ENCODE data around the gene DDN.

DDN gene

GRCh38 chr12:49025463-49025862 lies 26.3 kb upstream of the DDN start:
- Histone ChIP-seq H3K4me3 (ENCODE audit: low read depth, low read length) (no peak overlapping the region), H3K27me3 (replicated peaks) (no peaks in the 10 kb centered on the region), H3K36me3 (replicated peaks) (peaks cover 70% of the 10 kb centered on the region), H3K27ac (no peak overlapping the region)
- DNase-seq, result no peak
- TF ChIP-seq CTCF (IDR thresholded peaks at IDR 0.05; ENCODE audit: low read depth, low read length, missing control alignments), result no peak
- in situ Hi-C loops (cut with HindIII; ENCODE audit: low pct_ligation_motif_present, low sequenced_read_pairs), result no loop called here

- no peak for TF ChIP-seq CTCF (IDR thresholded peaks at IDR 0.05; ENCODE audit: low read depth, low read length, missing control alignments)
- peaks cover 65% of the 10 kb centered on the region for H3K36me3 ChIP-seq (replicated peaks)
- in situ Hi-C loops (cut with HindIII; ENCODE audit: low pct_ligation_motif_present, low sequenced_read_pairs), result no loop called here
Measured at GRCh38 chr12:49024543-49024942, 25.4 kb upstream of the DDN start.

GRCh38 chr12:49023812-49024211 lies 24.6 kb upstream of the DDN start:
- DNase-seq, result no peak
- TF ChIP-seq CTCF (IDR thresholded peaks at IDR 0.05; ENCODE audit: low read depth, low read length, missing control alignments), result no peak
- Histone ChIP-seq H3K4me3 (ENCODE audit: low read depth, low read length) (no peak overlapping the region), H3K27ac (no peak overlapping the region), H3K36me3 (replicated peaks) (peaks cover 59% of the 10 kb centered on the region), H3K27me3 (replicated peaks) (no peaks in the 10 kb centered on the region)
- in situ Hi-C loops (cut with HindIII; ENCODE audit: low pct_ligation_motif_present, low sequenced_read_pairs), result no loop called here

More at GRCh38 chr12:49024543-49024942, 25.4 kb upstream of the DDN start:
- Histone ChIP-seq H3K4me3 (ENCODE audit: low read depth, low read length) (no peak overlapping the region), H3K27ac (no peak overlapping the region), H3K27me3 (replicated peaks) (no peaks in the 10 kb centered on the region)
- DNase-seq, result no peak

GRCh38 chr12:49022558-49023178 lies 23.5 kb upstream of the DDN start:
- TF ChIP-seq CTCF (IDR thresholded peaks at IDR 0.05; ENCODE audit: low read depth, low read length, missing control alignments), result no peak
- no peaks in the 10 kb centered on the region for H3K27me3 ChIP-seq (replicated peaks)
- peaks cover 48% of the 10 kb centered on the region for H3K36me3 ChIP-seq (replicated peaks)
- in situ Hi-C loops (cut with HindIII; ENCODE audit: low pct_ligation_motif_present, low sequenced_read_pairs), result no loop called here
- no peak overlapping the region for H3K27ac ChIP-seq
- H3K4me3 ChIP-seq (ENCODE audit: low read depth, low read length), result no peak overlapping the region
- no peak for DNase-seq

- Histone ChIP-seq H3K27ac (no peak overlapping the region), H3K36me3 (replicated peaks) (peaks cover 40% of the 10 kb centered on the region), H3K27me3 (replicated peaks) (no peaks in the 10 kb centered on the region), H3K4me3 (ENCODE audit: low read depth, low read length) (no peak overlapping the region)
- DNase-seq, result no peak
- in situ Hi-C loops (cut with HindIII; ENCODE audit: low pct_ligation_motif_present, low sequenced_read_pairs), result no loop called here
- no peak for TF ChIP-seq CTCF (IDR thresholded peaks at IDR 0.05; ENCODE audit: low read depth, low read length, missing control alignments)
Measured at GRCh38 chr12:49021292-49021915, 22.2 kb upstream of the DDN start.

GRCh38 chr12:49020441-49020840 lies 21.3 kb upstream of the DDN start:
- H3K36me3 ChIP-seq (replicated peaks), result peaks cover 33% of the 10 kb centered on the region
- H3K4me3 ChIP-seq (ENCODE audit: low read depth, low read length), result no peak overlapping the region
- H3K27ac ChIP-seq, result no peak overlapping the region
- no peaks in the 10 kb centered on the region for H3K27me3 ChIP-seq (replicated peaks)
- no peak for TF ChIP-seq CTCF (IDR thresholded peaks at IDR 0.05; ENCODE audit: low read depth, low read length, missing control alignments)
- no peak for DNase-seq
- in situ Hi-C loops (cut with HindIII; ENCODE audit: low pct_ligation_motif_present, low sequenced_read_pairs), result no loop called here
